Panc1 (cell line): Measurements from ENCODE around the gene CCDC171. TPM values are rescaled to one million over a fixed set of nuclear protein-coding genes. Genes with fewer than 3 reads are reported as not detected.

ENCODE experiments used
- ATAC-seq: fragments of 200-7000 bp; cut with Tn5 transposase; 2 replicates; pipeline ENCODE4 v1.9.1; 2020; ENCODE audit warnings: mild to moderate bottlenecking, moderate library complexity
- BruUV-seq: library from RNA; stranded (reverse); fragments of 400-500 nt; replicated peaks from 2 replicates; lab custom pipeline; 2021; lab: Mats Ljungman, UMichigan
- CTCF ChIA-PET: fragments of 300-600 bp; sonication (Branson Sonifier 250); formaldehyde crosslinking; loops from one replicate; lab custom pipeline; 2022; ENCODE audit warnings: antibody characterized with exemption; lab: Charles Lee
- POLR2A ChIA-PET: fragments of 300-600 bp; sonication (Branson Sonifier 250); formaldehyde crosslinking; loops from one replicate; lab custom pipeline; 2022; ENCODE audit warnings: antibody characterized with exemption; lab: Charles Lee
- DNase-seq: peaks from one replicate; pipeline ENCODE4 v3.0.0-alpha.2; 2010; ENCODE audit warnings: low read depth, low spot score
- H3K27ac ChIP-seq: 2 replicates; pipeline ENCODE4 v1.5.1; 2011; ENCODE audit warnings: mild to moderate bottlenecking, low read length, inconsistent platforms
- H3K27me3 ChIP-seq: fragments of 200-500 bp; sonication (Bioruptor generic); 2 replicates; pipeline ENCODE4 v1.6.0; 2014; ENCODE audit warnings: low read length, inconsistent platforms; ENCODE audit not compliant: control insufficient read depth, insufficient read depth
- H3K36me3 ChIP-seq: fragments of 200-500 bp; sonication (Bioruptor generic); 2 replicates; pipeline ENCODE4 v1.5.1; 2014; ENCODE audit warnings: inconsistent platforms, mild to moderate bottlenecking, low read length, moderate library complexity; ENCODE audit not compliant: control insufficient read depth, insufficient read depth
- H3K4me1 ChIP-seq: 2 replicates; pipeline ENCODE4 v1.5.1; 2011; ENCODE audit warnings: inconsistent platforms, mild to moderate bottlenecking, low read length, moderate library complexity; ENCODE audit not compliant: control insufficient read depth, insufficient read depth
- H3K4me3 ChIP-seq, 2 experiments: 2 replicates each; pipeline ENCODE4 v1.5.1; 2011 to 2012; ENCODE audit warnings: low read depth in 2 of 2, low read length in 2 of 2, mild to moderate bottlenecking in 2 of 2, inconsistent platforms in 1 of 2, moderate library complexity in 1 of 2
- H3K9me3 ChIP-seq: fragments of 200-500 bp; sonication (Bioruptor generic); 2 replicates; pipeline ENCODE4 v1.5.1; 2014; ENCODE audit warnings: low read depth, mild to moderate bottlenecking, inconsistent platforms, low read length, moderate library complexity; ENCODE audit not compliant: control insufficient read depth, insufficient read depth
- CTCF ChIP-seq: fragments of 450-650 bp; IDR thresholded peaks from 2 replicates; pipeline ENCODE4 v1.5.1; 2017; ENCODE audit warnings: mild to moderate bottlenecking
- POLR2AphosphoS5 ChIP-seq: IDR thresholded peaks from 2 replicates; pipeline ENCODE4 v1.6.1; 2012; ENCODE audit warnings: mild to moderate bottlenecking, low read depth, low read length, moderate library complexity
- REST ChIP-seq, 2 experiments: IDR thresholded peaks; 2 replicates each; pipeline ENCODE4 v1.6.1; 2011 to 2012; ENCODE audit warnings: low read depth in 2 of 2, control low read depth in 1 of 2, low read length in 1 of 2, mild to moderate bottlenecking in 1 of 2, moderate library complexity in 1 of 2; ENCODE audit not compliant: insufficient read depth in 1 of 2
- SIN3A ChIP-seq: IDR thresholded peaks from 2 replicates; pipeline ENCODE4 v1.6.1; 2012; ENCODE audit warnings: low read depth, mild to moderate bottlenecking, low read length, moderate library complexity, borderline replicate concordance; ENCODE audit not compliant: insufficient read depth
- TCF7L2 ChIP-seq: IDR thresholded peaks from 2 replicates; pipeline ENCODE4 v1.6.1; 2011; ENCODE audit warnings: mild to moderate bottlenecking, low read depth, low read length, inconsistent platforms
- in situ Hi-C: cut with HindIII; loops from 2 replicates; pipeline ENCODE4 v1.10.0; 2016; ENCODE audit warnings: low sequenced_read_pairs, low pct_unique_long_range_greater_than_20kb
- intact Hi-C: fragments of 100-400 bp; cut with micrococcal nuclease; formaldehyde crosslinking; loops from one replicate; pipeline ENCODE4 v1.10.0; 2022; ENCODE audit not compliant: unreplicated experiment
- total RNA-seq: library from RNA; stranded (reverse); gene quantifications from one replicate; pipeline ENCODE4 v1.2.1, GENCODE V29; 2021; ENCODE audit not compliant: unreplicated experiment

The CCDC171 gene
- total RNA-seq, 1 experiment from 2014 or later: 1.5 TPM

DNA sequence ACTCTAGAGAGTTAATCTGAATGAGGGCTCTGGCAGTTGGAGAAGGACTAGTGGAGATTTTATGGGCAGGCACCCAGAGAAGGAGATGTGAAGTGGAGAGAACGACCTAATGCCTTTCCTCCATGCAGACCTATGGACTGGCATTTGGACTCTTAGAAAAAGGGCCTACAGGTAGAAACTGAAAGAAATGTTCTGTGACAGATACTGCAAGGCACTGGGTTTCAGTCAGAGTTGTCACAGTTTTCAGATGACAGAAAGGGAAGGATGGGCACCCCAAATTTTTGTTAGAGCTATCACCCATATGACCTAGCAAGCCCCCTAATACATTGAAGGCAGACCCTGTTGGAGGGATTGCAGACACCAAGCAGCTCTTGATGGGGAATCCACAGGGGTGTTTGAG, 406.8 kb downstream of the CCDC171 start:
- Histone ChIP-seq H3K27ac (no peak overlapping the region), H3K4me3 (no peak overlapping the region), H3K36me3 (no peaks in the 10 kb centered on the region), H3K4me1 (no peaks in the 10 kb centered on the region), H3K9me3 (no peaks in the 10 kb centered on the region), H3K27me3 (no peaks in the 10 kb centered on the region)
- ATAC-seq (no peak), DNase-seq (no peak)
- ChIA-PET POLR2A (interaction anchor here (0.5 kb wide), 1 partner anchor 249 kb away, joined by 4 read pairs; no protein-coding TSS in a partner anchor), CTCF (no interaction called here)
- BruUV-seq: no TSS peak
- in situ Hi-C loops (no loop called here), intact Hi-C loops (no loop called here)
- TF ChIP-seq POLR2AphosphoS5 (no peak), SIN3A (no peak), TCF7L2 (no peak), REST (IDR thresholded peaks at IDR 0.05; ENCODE audit: insufficient read depth in 1 of 2, low read depth in 2 of 2, low read length in 1 of 2) (no peak), CTCF (no peak)

- no TSS peak for BruUV-seq
- POLR2A ChIA-PET: no interaction called here
- intact Hi-C loops: no loop called here
- ATAC-seq: no peak
- Histone ChIP-seq H3K27ac (no peak overlapping the region), H3K4me3 (no peak overlapping the region), H3K4me1 (no peaks in the 10 kb centered on the region), H3K36me3 (no peaks in the 10 kb centered on the region), H3K9me3 (no peaks in the 10 kb centered on the region), H3K27me3 (no peaks in the 10 kb centered on the region)
- in situ Hi-C loops: no loop called here
- no peak for DNase-seq
- no peak for TF ChIP-seq CTCF
- no peak for TF ChIP-seq TCF7L2
- TF ChIP-seq REST (IDR thresholded peaks at IDR 0.05; ENCODE audit: insufficient read depth in 1 of 2, low read depth in 2 of 2, low read length in 1 of 2): no peak
- TF ChIP-seq SIN3A: no peak
- TF ChIP-seq POLR2AphosphoS5: no peak
- CTCF ChIA-PET: no interaction called here
Measured at GRCh38 chr9:15961217-15961616, 408.4 kb downstream of the CCDC171 start.
